ENCODE measurements around the gene SSBP3.

The SSBP3 gene

GRCh38 chr1:54302951-54303843, 103.0 kb downstream of the SSBP3 start:
- no peak for DNase-seq (ENCODE audit: low spot score)

DNA sequence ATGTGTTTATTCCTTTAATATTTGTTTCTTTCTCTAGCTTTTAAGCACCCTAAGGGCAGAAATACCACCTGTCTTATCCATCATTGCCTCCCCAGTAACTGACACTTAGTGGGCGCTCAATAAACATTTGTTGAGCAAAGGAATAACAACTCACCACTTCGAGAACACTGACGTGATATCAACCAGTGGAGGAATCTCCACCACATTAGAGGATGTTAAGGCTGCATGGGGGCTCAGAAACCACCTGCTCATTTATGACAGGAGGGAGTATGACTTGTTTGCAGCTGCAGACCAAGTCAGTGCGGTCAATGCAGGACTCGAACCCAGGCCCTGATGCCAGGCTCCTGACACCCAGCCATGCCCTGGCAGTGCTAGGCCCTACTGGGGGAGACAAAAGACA, 103.6 kb downstream of the SSBP3 start:
- no peak for DNase-seq (ENCODE audit: low spot score)

- no peak for DNase-seq (ENCODE audit: low spot score)
Observed at GRCh38 chr1:54301497-54301896, 104.7 kb downstream of the SSBP3 start.

DNA sequence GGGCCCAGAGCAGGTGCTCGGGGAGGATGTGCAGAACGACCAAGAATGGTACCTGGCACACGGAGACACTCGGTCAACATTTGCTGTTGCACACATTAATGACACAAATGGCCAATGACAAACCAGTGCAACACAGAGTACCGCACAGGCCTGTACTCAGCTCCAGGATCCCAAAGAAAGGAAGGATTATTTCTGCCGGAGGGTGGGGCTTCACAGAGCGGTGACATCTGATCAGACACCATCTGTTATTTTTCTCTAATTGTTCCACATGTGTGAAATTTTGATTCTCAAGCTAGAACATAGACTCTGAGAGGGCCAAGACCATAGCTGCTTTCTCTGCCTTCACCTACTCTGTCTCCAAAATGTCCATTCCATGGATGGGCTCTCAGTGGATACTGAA, 105.8 kb downstream of the SSBP3 start:
- DNase-seq (ENCODE audit: low spot score), result no peak

DNA sequence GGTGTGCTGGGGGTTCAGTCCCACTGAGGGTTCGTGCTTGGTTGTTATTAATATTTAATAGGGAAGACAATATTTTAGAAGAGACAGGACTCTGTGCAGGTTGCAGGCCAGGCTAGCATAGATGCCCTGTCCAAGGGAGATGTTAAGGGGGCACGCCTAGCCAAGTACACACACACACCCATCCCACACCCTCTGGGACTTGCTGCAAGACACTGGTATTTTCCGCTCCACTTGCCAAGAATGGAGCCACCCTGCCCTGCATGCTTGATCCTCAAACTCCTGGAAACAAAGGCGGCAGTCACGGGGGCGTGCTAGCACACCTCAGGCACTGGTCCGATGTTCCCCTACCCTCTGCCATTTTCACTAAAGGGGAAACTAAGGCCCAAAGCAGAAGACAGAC, 107.2 kb downstream of the SSBP3 start:
- DNase-seq (ENCODE audit: low spot score), result no peak

- no peak for DNase-seq (ENCODE audit: low spot score)
Observed at GRCh38 chr1:54298284-54299033, 107.7 kb downstream of the SSBP3 start.

DNA sequence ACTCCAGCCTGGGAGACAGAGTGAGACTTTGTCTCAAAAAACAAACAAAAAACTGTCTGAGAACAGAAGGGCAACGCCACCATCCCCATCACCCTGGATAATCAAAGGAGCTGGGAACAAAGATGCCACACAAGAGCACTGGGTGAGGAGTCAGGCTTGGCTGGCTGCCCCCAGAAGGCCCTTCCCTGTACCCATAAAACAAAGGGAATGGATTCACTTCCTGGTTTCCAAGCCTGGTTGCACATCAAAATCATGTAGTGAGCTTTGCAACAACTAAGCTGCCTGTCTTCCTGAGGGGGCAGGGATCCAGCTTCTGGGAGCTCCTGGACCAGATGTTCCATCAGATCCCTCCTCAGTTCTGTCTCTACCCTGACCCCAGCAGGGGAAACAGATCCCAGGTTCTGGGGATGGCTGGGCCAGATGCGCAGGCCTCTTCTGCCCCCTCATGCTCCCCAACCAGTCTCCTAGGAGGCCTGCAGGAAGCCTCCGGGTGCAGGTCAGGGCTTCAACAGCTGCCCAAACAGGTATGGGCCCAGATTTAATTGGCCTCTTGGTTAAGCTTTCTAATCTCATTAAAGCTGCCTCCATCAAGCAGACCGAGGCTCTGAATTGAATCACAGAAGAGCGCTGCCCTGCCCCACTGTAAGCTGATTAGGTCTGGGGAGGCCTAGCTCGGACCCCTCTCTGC, 108.5 kb downstream of the SSBP3 start:
- no peak for DNase-seq (ENCODE audit: low spot score)

- DNase-seq (ENCODE audit: low spot score), result no peak
Observed at GRCh38 chr1:54296666-54297065, 109.5 kb downstream of the SSBP3 start.

DNA sequence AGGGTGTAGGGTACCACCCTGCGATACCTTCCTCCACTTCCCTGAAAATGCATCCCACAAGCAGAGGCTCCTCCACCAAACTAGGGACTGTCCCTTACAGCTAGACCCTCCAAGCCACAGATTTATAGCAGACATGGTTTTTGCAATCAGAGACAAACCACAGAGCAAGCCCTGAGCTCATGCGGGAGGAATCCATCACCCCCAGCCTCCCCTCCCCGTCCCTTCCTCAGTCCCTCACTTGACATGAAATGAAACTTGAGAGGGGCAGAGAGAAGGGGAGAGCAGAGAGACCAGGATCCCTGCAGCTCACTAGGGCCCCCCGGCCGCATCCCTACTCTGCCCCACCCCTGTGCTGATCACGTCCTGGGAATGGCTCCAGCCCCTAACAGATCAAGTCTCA, 111.3 kb downstream of the SSBP3 start:
- DNase-seq (ENCODE audit: low spot score), result no peak

DNA sequence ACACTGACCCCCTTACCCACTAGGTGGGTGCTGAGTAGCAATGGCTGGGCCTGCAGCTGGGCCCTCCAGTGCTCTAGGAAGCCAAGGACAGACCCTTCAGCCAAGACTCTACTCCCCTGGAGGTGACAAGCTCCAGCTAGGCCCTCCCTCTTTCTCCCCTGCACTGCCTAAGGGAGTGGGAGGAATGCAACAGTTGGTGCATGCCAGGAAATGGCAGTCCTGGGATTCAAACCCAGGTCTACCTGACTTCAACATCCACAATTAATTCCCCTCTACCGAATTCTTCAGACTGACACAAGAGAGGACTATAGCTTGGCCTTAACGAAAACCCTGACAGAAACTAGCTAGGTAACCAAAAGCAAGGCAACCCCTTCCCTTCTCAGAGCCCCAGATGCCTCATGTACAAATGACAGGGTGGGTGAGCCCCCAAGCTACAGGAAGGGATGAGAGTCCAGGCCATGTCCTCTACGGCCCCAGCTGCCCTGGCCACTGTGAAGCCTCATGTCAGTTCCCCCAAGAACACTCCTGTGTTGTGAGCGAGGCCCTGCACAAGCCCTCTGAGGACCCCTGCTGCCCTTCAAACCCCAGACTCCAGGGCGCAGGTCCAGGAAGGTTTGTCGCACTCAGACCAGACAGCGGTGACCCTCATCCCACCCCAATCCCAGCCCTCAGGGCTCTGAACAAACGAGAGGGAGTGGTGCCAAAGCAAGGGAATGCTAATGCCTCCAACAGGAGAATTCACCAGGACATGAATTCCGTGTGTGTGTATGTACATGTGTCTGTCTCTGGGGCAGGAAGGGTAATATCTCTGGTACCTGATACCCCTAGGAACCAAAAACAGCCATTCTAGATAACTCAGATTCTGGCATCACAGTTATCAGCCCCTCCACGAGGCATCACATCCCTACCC, 113.9 kb downstream of the SSBP3 start:
- DNase-seq (ENCODE audit: low spot score), result no peak

DNA sequence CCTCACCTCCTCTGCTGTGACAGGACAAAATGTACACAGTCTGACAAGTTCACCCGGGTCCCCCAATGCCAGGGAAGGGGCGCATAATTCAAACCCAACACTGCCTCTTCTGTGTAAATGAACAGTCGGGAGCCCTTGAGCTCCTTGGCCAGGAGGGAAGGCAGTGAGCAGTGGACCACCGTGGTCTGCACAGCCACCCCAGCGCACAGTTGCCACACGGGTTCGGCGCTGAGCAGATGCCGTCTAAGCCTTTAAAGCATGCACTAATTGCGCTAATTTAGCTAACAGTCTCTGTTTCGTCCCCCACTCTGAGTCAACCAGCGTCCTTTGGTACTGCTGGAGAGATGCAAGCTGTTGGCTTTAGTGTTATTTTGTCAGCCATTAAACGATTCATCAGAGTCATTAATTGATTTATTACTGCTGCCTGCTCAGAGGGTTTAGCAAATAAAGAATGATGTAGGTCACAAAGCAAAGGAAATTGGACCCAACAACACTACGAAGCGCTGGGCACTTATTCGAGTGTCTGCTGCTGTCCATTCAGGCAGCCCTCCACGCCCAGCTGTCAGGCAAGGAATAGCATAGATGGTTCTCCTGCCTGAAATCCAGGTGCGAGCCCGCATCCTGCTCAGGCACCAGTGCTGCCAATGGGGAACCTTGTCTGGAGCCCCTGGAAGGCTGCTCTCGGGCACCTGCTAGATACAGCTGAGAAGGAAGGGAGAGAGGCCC, 114.8 kb downstream of the SSBP3 start:
- DNase-seq (ENCODE audit: low spot score), result no peak

DNA sequence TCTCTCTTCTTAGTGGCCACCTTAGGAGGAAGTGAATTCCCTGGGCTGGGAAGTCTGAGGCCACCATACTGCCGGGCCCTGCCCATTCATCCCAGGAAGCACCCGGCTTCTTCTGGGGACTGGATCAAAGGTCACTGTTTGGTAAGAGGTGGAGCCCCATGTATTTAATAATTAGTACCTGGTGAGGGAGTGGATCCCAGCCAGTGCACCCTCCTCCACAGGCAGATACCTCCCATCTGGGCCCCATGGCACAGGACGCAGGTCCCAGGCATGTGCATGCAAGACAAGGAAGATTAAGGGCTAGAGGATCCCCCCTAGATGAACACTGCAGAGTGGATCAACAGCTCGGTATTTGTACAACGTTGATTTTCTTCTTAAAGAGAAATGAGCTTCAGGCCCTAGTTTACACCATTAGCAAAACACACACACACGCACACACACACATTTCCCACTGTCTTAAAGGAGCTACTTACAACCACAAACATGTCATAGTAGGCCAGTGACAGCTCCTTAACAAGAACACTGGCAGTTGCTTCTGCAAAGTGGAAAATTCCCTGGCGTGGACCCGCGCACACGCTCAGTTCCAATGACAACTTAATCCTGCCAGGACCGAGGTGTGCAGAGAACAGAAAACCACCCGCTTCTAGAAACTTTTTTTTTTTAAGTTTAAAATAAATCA, 115.5 kb downstream of the SSBP3 start:
- no peak for DNase-seq (ENCODE audit: low spot score)

GRCh38 chr1:54289712-54290233, 116.4 kb downstream of the SSBP3 start:
- DNase-seq (ENCODE audit: low spot score), result no peak

DNA sequence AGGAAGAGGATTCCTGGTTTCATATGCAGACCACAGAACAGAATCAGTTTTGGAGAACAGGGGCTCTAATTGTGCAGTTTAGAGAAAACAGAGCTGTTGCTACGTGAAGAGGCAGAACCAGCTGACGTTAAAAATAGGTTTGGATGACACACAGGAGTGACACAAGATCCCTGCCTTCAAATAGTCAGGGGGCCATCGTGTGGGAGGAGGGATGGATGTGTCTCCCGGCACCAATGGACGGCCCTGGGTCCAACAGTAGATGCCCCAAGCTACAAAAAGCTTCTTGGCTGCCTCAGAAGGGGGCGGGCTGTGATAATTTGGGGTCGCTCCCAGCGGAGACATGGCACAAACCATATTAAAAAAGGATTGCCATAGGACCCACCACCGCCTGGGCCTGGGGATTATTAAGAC, 118.4 kb downstream of the SSBP3 start:
- DNase-seq (ENCODE audit: low spot score), result no peak

GRCh38 chr1:54287176-54287650, 119.0 kb downstream of the SSBP3 start:
- no peak for DNase-seq (ENCODE audit: low spot score)

DNA sequence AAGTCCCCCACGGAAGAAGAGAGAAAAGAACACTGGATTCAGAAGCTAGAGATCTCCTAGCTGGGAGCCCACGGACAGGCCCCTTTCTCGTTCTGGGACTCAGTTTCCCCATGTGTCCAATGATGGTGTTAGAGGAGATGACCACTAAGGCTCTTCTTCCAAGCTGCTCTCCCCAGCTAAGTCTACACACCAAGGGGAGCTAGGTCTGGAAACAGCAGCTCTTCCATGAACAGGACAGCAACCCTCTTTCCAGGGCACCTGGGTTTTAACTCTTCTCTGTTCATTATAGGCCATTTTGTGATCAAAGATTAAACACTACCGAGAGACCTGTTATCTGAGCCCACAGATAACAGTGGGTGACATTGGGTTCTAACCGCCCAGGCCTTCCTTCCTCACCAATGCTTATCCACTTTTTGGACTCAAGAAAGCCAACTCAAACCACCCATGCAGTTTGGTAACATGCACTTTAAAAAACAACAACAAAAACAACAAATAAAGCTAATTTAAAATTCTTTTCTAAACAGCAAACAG, 120.3 kb downstream of the SSBP3 start:
- DNase-seq (ENCODE audit: low spot score), result no peak

DNA sequence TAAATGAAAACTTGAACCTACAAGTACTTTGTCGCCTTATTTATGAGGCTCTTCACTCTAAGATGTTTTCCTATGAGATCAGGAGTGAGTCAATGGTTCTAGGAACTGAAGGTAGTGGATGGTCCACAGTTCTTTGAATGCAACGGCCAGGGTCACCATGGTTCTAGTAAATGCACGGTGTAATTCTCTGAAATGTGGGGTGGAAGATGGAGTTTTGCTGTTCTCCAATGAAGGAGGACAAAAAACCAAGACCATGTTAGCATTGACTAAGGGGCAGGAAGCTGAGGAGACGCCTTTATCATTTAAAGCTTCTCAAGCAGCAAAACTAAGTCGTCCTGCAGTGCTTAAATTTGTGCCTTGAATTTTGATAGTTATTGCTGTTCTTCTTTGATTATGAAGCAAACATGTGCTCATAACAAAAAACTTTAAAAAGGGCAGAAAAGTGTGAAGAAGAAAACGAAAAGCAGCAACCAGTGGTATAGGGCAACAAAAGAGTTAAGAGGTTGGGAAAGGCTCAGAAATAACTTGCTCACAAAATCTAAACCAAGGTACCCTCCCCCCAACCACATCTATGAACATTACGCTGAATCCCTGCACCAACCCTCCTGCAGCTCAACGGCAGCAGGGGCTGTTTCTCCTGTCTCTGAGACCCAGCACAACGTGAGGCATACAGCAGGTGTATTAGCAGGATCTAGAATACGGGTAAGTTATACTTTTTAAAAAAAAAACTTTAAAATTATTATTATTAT, 121.2 kb downstream of the SSBP3 start:
- no peak for DNase-seq (ENCODE audit: low spot score)

- no peak for DNase-seq (ENCODE audit: low spot score)
Observed at GRCh38 chr1:54283635-54284385, 122.4 kb downstream of the SSBP3 start.

All from NAMALWA (cell line).